BE2C (cell line): ENCODE results near the gene DHX35.

ENCODE experiments used
- DNase-seq: peaks from one replicate; pipeline ENCODE4 v3.0.0-alpha.2; 2020
- H3K27me3 ChIP-seq: fragments of 250-450 bp; sonication (Bioruptor Pico); 2 replicates; pipeline ENCODE4 v1.5.1; 2020; ENCODE audit warnings: mild to moderate bottlenecking
- H3K36me3 ChIP-seq: fragments of 250-450 bp; sonication (Bioruptor Pico); 2 replicates; pipeline ENCODE4 v1.5.1; 2020; ENCODE audit warnings: mild to moderate bottlenecking
- H3K4me1 ChIP-seq: fragments of 250-450 bp; sonication (Bioruptor Pico); 2 replicates; pipeline ENCODE4 v1.5.1; 2020
- H3K4me3 ChIP-seq: 2 replicates; pipeline ENCODE4 v1.5.1; 2011; ENCODE audit warnings: low read depth, low read length
- H3K9me3 ChIP-seq: fragments of 250-450 bp; sonication (Bioruptor Pico); 2 replicates; pipeline ENCODE4 v1.5.1; 2020
- CTCF ChIP-seq: IDR thresholded peaks from 2 replicates; pipeline ENCODE4 v1.5.1; 2012; ENCODE audit warnings: mild to moderate bottlenecking, low read depth, low read length

Gene DHX35

GRCh38 chr20:39050555-39050902, 88.4 kb downstream of the DHX35 start:
- no peaks in the 10 kb centered on the region for H3K36me3 ChIP-seq
- DNase-seq: no peak
- H3K4me3 ChIP-seq: peak overlapping the region; percentile 68
- TF ChIP-seq CTCF: no peak
- no peaks in the 10 kb centered on the region for H3K27me3 ChIP-seq
- H3K9me3 ChIP-seq: no peaks in the 10 kb centered on the region; the same call in 1 of the 2 replicates
- no peaks in the 10 kb centered on the region for H3K4me1 ChIP-seq

GRCh38 chr20:39052676-39053075, 90.5 kb downstream of the DHX35 start:
- DNase-seq: no peak
- Histone ChIP-seq H3K4me3 (no peak overlapping the region), H3K36me3 (no peaks in the 10 kb centered on the region), H3K4me1 (no peaks in the 10 kb centered on the region), H3K27me3 (no peaks in the 10 kb centered on the region), H3K9me3 (no peaks in the 10 kb centered on the region; the same call in 1 of the 2 replicates)
- no peak for TF ChIP-seq CTCF

- TF ChIP-seq CTCF: no peak
- H3K4me1 ChIP-seq: no peaks in the 10 kb centered on the region
- no peak for DNase-seq
- no peaks in the 10 kb centered on the region for H3K27me3 ChIP-seq
- H3K9me3 ChIP-seq: no peaks in the 10 kb centered on the region; the same call in 1 of the 2 replicates
- H3K4me3 ChIP-seq: no peak overlapping the region
- no peaks in the 10 kb centered on the region for H3K36me3 ChIP-seq
Observed at GRCh38 chr20:39057143-39057542, 95.0 kb downstream of the DHX35 start.

- no peaks in the 10 kb centered on the region for H3K27me3 ChIP-seq
- no peaks in the 10 kb centered on the region for H3K36me3 ChIP-seq
- DNase-seq: no peak
- no peaks in the 10 kb centered on the region for H3K4me1 ChIP-seq
- no peak for TF ChIP-seq CTCF
- no peaks in the 10 kb centered on the region for H3K9me3 ChIP-seq
- H3K4me3 ChIP-seq: no peak overlapping the region
Observed at GRCh38 chr20:39057911-39058310, 95.8 kb downstream of the DHX35 start.

- Histone ChIP-seq H3K4me3 (no peak overlapping the region), H3K36me3 (no peaks in the 10 kb centered on the region), H3K9me3 (no peaks in the 10 kb centered on the region), H3K27me3 (no peaks in the 10 kb centered on the region), H3K4me1 (no peaks in the 10 kb centered on the region)
- DNase-seq: no peak
- no peak for TF ChIP-seq CTCF
Observed at GRCh38 chr20:39059036-39059435, 96.9 kb downstream of the DHX35 start.

GRCh38 chr20:39066471-39067242, 104.5 kb downstream of the DHX35 start:
- Histone ChIP-seq H3K36me3 (no peaks in the 10 kb centered on the region), H3K9me3 (no peaks in the 10 kb centered on the region), H3K4me3 (no peak overlapping the region), H3K4me1 (peaks cover 2% of the 10 kb centered on the region; the same call in 1 of the 2 replicates), H3K27me3 (no peaks in the 10 kb centered on the region)
- peak; percentile 64 for TF ChIP-seq CTCF
- peak; percentile 81 for DNase-seq
